ENCODE results near the gene SELL. TPM values are rescaled to one million over a fixed set of nuclear protein-coding genes. Genes with fewer than 3 reads are reported as not detected.

SELL gene
- total and polyA plus RNA-seq, 2 experiments from 2014 or later = 1.1 to 1.5 TPM

- Histone ChIP-seq H3K4me2 (no peak overlapping the region), H3K9me3 (ENCODE audit: low read depth) (no peaks in the 10 kb centered on the region), H3K79me2 (no peaks in the 10 kb centered on the region), H3K27ac (no peak overlapping the region), H3K4me1 (ENCODE audit: insufficient read depth) (no peaks in the 10 kb centered on the region), H3K27me3 (no peaks in the 10 kb centered on the region), H2AFZ (no peak overlapping the region), H3K9me2 (replicated peaks; ENCODE audit: insufficient read depth) (no peaks in the 10 kb centered on the region), H3K4me3 (no peak overlapping the region), H3K36me3 (replicated peaks; ENCODE audit: insufficient read depth, low read depth) (no peaks in the 10 kb centered on the region), H4K20me1 (ENCODE audit: insufficient read depth, poor library complexity, severe bottlenecking) (no peaks in the 10 kb centered on the region)
- 84% methylated on average over 2 of the region's 2 CpGs for WGBS (ENCODE audit: low lambda C conversion rate, missing lambda C conversion rate)
- no peak for TF ChIP-seq CTCF (IDR thresholded peaks at IDR 0.05; ENCODE audit: poor library complexity)
- no peak for TF ChIP-seq EZH2 (IDR thresholded peaks at IDR 0.05; ENCODE audit: borderline replicate concordance)
- no peak for TF ChIP-seq EZH2phosphoT487 (IDR thresholded peaks at IDR 0.05; ENCODE audit: low read depth, severe bottlenecking, unreplicated experiment)
- DNase-seq (ENCODE audit: low spot score) = no peak
These were observed 6.6 kb downstream of the SELL start for GRCh38 chr1:169704797-169705196.

- no peak for DNase-seq (ENCODE audit: low spot score)
- 46% methylated on average over 2 of the region's 2 CpGs for whole genome bisulfite sequencing (ENCODE audit: low lambda C conversion rate, missing lambda C conversion rate)
- Histone ChIP-seq H3K27me3 (no peaks in the 10 kb centered on the region), H3K4me1 (ENCODE audit: insufficient read depth) (no peaks in the 10 kb centered on the region), H3K79me2 (no peaks in the 10 kb centered on the region), H3K4me2 (no peak overlapping the region), H3K4me3 (no peak overlapping the region), H3K27ac (no peak overlapping the region), H3K36me3 (replicated peaks; ENCODE audit: insufficient read depth, low read depth) (no peaks in the 10 kb centered on the region), H3K9me3 (ENCODE audit: low read depth) (no peaks in the 10 kb centered on the region), H4K20me1 (ENCODE audit: insufficient read depth, poor library complexity, severe bottlenecking) (no peaks in the 10 kb centered on the region), H3K9me2 (replicated peaks; ENCODE audit: insufficient read depth) (no peaks in the 10 kb centered on the region), H2AFZ (no peak overlapping the region)
- TF ChIP-seq CTCF (IDR thresholded peaks at IDR 0.05; ENCODE audit: poor library complexity) = no peak
- no peak for TF ChIP-seq EZH2phosphoT487 (IDR thresholded peaks at IDR 0.05; ENCODE audit: low read depth, severe bottlenecking, unreplicated experiment)
- TF ChIP-seq EZH2 (IDR thresholded peaks at IDR 0.05; ENCODE audit: borderline replicate concordance) = no peak
These were observed 10.0 kb downstream of the SELL start for GRCh38 chr1:169701261-169702005.

GRCh38 chr1:169699707-169700106, 11.7 kb downstream of the SELL start:
- 56% methylated on average over 3 of the region's 3 CpGs for WGBS (ENCODE audit: low lambda C conversion rate, missing lambda C conversion rate)
- no peak for TF ChIP-seq CTCF (IDR thresholded peaks at IDR 0.05; ENCODE audit: poor library complexity)
- TF ChIP-seq EZH2phosphoT487 (IDR thresholded peaks at IDR 0.05; ENCODE audit: low read depth, severe bottlenecking, unreplicated experiment) = no peak
- no peak for TF ChIP-seq EZH2 (IDR thresholded peaks at IDR 0.05; ENCODE audit: borderline replicate concordance)

More at GRCh38 chr1:169699707-169700106, 11.7 kb downstream of the SELL start:
- Histone ChIP-seq H3K4me1 (ENCODE audit: insufficient read depth) (no peaks in the 10 kb centered on the region), H3K27me3 (no peaks in the 10 kb centered on the region), H3K27ac (no peak overlapping the region), H3K36me3 (replicated peaks; ENCODE audit: insufficient read depth, low read depth) (no peaks in the 10 kb centered on the region), H3K9me3 (ENCODE audit: low read depth) (no peaks in the 10 kb centered on the region), H4K20me1 (ENCODE audit: insufficient read depth, poor library complexity, severe bottlenecking) (no peaks in the 10 kb centered on the region), H2AFZ (no peak overlapping the region), H3K9me2 (replicated peaks; ENCODE audit: insufficient read depth) (no peaks in the 10 kb centered on the region), H3K4me3 (no peak overlapping the region), H3K79me2 (no peaks in the 10 kb centered on the region), H3K4me2 (no peak overlapping the region)
- no peak for DNase-seq (ENCODE audit: low spot score)
